Nephron (organoid): ENCODE data around the gene GLRA3.

Source experiments
- H3K27ac Mint-ChIP-seq, 3 experiments: 2 replicates each; pipeline ENCODE4 v1.8.0; 2020; ENCODE audit warnings: mixed read lengths in 3 of 3, mild to moderate bottlenecking in 2 of 3, moderate library complexity in 1 of 3
- H3K27me3 Mint-ChIP-seq: 2 replicates; pipeline ENCODE4 v1.8.0; 2021; ENCODE audit warnings: low read depth, mild to moderate bottlenecking, moderate library complexity, mixed read lengths
- H3K36me3 Mint-ChIP-seq: 2 replicates; pipeline ENCODE4 v1.8.0; 2020; ENCODE audit warnings: low read depth, mixed read lengths
- H3K4me1 Mint-ChIP-seq: 2 replicates; pipeline ENCODE4 v1.8.0; 2020; ENCODE audit warnings: mixed read lengths
- H3K4me3 Mint-ChIP-seq, 3 experiments: 2 replicates each; pipeline ENCODE4 v1.8.0; 2020; ENCODE audit warnings: mild to moderate bottlenecking in 3 of 3, mixed read lengths in 3 of 3, moderate library complexity in 2 of 3
- H3K9me3 Mint-ChIP-seq: 2 replicates; pipeline ENCODE4 v1.8.0; 2020; ENCODE audit warnings: mixed read lengths
- TF ChIP-seq, protein P1 (sequence below), 3 experiments: fragments of 200-600 bp; sonication (generic); IDR thresholded peaks; one replicate each; pipeline ENCODE4 v1.5.0; 2021; ENCODE audit warnings: antibody characterized with exemption in 3 of 3; ENCODE audit not compliant: unreplicated experiment in 3 of 3

GLRA3 gene

DNA sequence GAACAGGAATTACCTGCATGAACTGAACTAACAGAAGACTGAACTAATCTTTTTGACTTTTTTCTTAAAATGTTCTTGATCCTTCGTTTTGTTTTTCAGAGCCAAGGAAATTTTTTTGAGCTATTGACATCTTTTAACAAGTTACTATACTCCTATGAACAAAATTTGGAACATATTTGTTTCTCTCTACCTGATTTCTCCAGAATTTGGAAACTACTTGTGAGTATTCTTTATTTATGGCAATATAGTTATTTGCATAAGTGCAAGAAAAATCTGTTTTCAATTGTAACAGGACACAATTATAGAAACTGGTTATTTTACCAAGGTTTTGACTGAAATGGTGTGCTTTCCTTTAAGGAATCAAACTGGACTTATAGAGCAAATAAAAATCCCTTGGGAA is 217.3 kb downstream of the GLRA3 start:
- TF ChIP-seq, protein P1, sequence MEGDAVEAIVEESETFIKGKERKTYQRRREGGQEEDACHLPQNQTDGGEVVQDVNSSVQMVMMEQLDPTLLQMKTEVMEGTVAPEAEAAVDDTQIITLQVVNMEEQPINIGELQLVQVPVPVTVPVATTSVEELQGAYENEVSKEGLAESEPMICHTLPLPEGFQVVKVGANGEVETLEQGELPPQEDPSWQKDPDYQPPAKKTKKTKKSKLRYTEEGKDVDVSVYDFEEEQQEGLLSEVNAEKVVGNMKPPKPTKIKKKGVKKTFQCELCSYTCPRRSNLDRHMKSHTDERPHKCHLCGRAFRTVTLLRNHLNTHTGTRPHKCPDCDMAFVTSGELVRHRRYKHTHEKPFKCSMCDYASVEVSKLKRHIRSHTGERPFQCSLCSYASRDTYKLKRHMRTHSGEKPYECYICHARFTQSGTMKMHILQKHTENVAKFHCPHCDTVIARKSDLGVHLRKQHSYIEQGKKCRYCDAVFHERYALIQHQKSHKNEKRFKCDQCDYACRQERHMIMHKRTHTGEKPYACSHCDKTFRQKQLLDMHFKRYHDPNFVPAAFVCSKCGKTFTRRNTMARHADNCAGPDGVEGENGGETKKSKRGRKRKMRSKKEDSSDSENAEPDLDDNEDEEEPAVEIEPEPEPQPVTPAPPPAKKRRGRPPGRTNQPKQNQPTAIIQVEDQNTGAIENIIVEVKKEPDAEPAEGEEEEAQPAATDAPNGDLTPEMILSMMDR (IDR thresholded peaks at IDR 0.05; ENCODE audit: unreplicated experiment in 3 of 3) = no peak
- Mint-ChIP-seq H3K9me3 (peaks cover 5% of the 10 kb centered on the region), H3K4me3 (no peak overlapping the region), H3K27me3 (peaks cover 3% of the 10 kb centered on the region), H3K27ac (no peak overlapping the region), H3K36me3 (peaks cover 4% of the 10 kb centered on the region), H3K4me1 (no peaks in the 10 kb centered on the region)

DNA sequence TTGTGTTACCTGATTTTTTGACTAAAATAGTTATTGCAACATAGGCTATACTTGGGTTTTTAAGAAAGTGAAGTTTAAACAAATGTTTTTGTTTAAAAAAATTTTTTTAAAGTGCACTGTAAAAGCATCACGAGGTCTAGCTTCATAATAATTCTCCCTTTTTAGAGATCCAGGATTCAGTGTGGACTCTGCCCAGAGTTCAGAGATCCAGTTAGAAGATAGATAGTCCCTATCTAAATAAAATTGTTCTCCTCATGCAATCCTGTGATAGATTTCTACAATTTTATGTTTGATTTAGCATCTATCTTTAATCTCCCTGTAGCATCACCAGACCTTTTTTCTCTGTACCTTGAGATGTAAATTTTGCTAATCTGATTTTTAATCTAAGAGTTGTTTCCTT is 221.3 kb downstream of the GLRA3 start:
- Mint-ChIP-seq H3K9me3 (peaks cover 5% of the 10 kb centered on the region), H3K4me3 (no peak overlapping the region), H3K4me1 (no peaks in the 10 kb centered on the region), H3K27ac (no peak overlapping the region), H3K27me3 (peaks cover 3% of the 10 kb centered on the region), H3K36me3 (peaks cover 4% of the 10 kb centered on the region)
- TF ChIP-seq, protein P1 (IDR thresholded peaks at IDR 0.05; ENCODE audit: unreplicated experiment in 3 of 3) = no peak

DNA sequence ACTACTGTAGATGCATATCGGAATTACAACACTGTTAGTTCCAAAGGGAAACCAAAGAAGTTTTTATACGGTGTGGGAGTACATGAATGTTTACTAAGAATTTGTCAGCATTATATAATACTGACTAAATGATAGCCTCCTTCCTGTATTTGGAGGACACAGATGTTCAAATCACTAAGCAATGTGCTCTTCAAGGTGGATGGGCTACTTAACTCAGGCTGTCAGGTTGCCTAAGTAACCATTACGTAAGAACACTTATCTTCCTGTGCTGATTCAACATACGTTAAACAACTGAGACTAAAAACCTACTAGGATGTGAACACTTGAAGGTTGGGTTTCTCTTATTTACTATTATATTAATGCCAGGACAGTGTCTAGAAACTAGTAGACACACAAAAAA is 224.8 kb downstream of the GLRA3 start:
- no peaks in the 10 kb centered on the region for H3K27me3 Mint-ChIP-seq
- H3K9me3 Mint-ChIP-seq = no peaks in the 10 kb centered on the region
- no peak overlapping the region for H3K27ac Mint-ChIP-seq
- no peaks in the 10 kb centered on the region for H3K36me3 Mint-ChIP-seq
- TF ChIP-seq, protein P1 (IDR thresholded peaks at IDR 0.05; ENCODE audit: unreplicated experiment in 3 of 3) = no peak
- no peaks in the 10 kb centered on the region for H3K4me1 Mint-ChIP-seq
- no peak overlapping the region for H3K4me3 Mint-ChIP-seq

DNA sequence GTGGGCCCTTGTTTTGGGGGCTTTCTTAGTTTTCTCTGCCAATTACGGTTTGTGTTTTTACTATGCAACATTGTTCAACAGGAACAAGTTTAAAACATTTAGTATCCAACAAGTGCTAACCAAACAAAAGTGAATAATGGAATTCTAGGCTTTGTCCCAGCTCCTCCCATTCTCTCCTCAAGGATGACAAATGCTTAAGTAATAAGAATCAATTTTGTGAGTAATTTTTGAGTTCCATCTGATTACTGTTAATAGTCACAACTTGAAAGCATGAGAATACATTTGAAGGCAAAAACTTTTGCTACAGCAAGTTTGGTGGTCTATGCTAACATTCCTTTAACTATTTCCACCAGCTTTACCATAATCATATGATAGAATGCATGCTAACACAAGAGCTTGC is 228.7 kb downstream of the GLRA3 start:
- no peak overlapping the region for H3K27ac Mint-ChIP-seq
- no peaks in the 10 kb centered on the region for H3K27me3 Mint-ChIP-seq
- TF ChIP-seq, protein P1 (IDR thresholded peaks at IDR 0.05; ENCODE audit: unreplicated experiment in 3 of 3) = no peak

DNA sequence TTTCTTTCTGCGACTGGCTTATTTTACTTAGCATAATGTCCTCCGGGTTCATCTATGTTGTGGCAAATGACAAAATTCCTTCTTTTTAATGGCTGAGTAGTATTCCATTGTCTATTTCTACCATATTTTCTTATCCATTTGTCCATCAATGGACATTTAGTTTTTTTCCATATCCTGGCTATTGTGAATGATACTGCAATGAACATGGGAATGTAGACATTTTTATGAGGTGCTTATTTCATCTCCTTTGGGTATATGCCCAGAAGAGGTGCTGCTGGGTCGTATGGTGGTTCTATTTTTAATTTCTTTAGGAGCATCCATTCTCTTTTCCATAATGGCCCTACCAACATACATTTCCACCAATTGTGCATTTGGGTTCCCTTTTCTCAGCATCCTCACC is 230.2 kb downstream of the GLRA3 start:
- Mint-ChIP-seq H3K36me3 (no peaks in the 10 kb centered on the region), H3K4me1 (no peaks in the 10 kb centered on the region), H3K9me3 (no peaks in the 10 kb centered on the region), H3K27ac (no peak overlapping the region), H3K27me3 (no peaks in the 10 kb centered on the region), H3K4me3 (no peak overlapping the region)
- TF ChIP-seq, protein P1 (IDR thresholded peaks at IDR 0.05; ENCODE audit: unreplicated experiment in 3 of 3) = no peak

More for the DNA sequence above, 228.7 kb downstream of the GLRA3 start:
- Mint-ChIP-seq H3K36me3 (no peaks in the 10 kb centered on the region), H3K4me1 (no peaks in the 10 kb centered on the region), H3K4me3 (no peak overlapping the region), H3K9me3 (no peaks in the 10 kb centered on the region)

DNA sequence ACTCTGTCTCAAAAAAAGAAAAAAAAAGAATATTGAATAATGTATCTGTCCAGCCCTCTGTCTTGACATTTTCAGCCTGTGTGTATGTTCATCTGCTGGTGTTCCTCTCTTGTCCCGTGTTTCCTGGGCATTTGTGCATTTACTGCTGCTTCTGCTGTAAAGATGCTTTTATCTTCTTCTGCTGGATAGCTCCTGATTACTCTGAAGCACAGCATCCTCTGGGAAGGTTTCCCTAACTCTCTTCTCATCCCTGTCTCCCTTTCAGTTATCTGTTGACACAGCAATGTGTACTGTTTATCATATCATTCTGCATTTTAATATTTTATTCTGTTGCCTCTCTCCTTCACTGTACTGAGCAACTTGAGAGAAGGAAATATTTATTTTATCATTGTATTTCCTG is 232.5 kb downstream of the GLRA3 start:
- Mint-ChIP-seq H3K4me3 (no peak overlapping the region), H3K27ac (no peak overlapping the region), H3K36me3 (no peaks in the 10 kb centered on the region), H3K27me3 (no peaks in the 10 kb centered on the region), H3K9me3 (no peaks in the 10 kb centered on the region), H3K4me1 (no peaks in the 10 kb centered on the region)
- TF ChIP-seq, protein P1 (IDR thresholded peaks at IDR 0.05; ENCODE audit: unreplicated experiment in 3 of 3) = no peak
